Cardiac fibroblast (primary cell): Measurements from ENCODE around the gene CCDC77.

Source experiments
- DNase-seq, 2 donors: peaks; one replicate each; pipeline versions ENCODE4 v3.0.0 to v3.0.0-alpha.2; 2010; ENCODE audit warnings: low read depth in 2 of 2
- H3K4me3 ChIP-seq, 2 donors: replicated peaks in 1 of 2; 1 replicate in 1 of 2; 2 replicates in 1 of 2; pipeline ENCODE4 v1.5.1; 2011; ENCODE audit warnings: low read depth in 2 of 2, low read length in 2 of 2, mild to moderate bottlenecking in 2 of 2, moderate library complexity in 1 of 2
- TF ChIP-seq, protein P1 (sequence below): IDR thresholded peaks from one replicate; pipeline ENCODE4 v1.5.1; 2011; ENCODE audit warnings: low read depth, mild to moderate bottlenecking, low read length, inconsistent platforms

CCDC77 gene

DNA sequence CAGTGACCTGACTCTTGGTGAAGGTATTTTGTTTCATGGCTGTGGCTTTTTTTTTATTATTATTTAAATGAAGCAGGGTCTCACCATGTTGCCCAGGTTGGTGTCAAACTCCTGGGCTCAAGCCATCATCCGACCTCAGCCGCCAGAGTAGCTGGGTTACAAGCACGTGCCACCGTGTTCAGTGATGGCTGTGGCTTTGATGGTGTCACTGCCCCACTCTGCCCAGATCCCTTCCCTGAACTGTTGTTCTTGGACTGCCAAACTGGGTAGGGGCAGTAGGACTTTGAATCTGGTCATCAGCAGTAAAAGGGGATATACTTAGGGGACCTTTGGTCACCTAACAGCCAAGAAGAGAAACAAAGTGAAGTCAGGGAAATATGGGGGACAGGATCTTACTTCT lies 77.7 kb downstream of the CCDC77 start:
- DNase-seq: no peak

DNA sequence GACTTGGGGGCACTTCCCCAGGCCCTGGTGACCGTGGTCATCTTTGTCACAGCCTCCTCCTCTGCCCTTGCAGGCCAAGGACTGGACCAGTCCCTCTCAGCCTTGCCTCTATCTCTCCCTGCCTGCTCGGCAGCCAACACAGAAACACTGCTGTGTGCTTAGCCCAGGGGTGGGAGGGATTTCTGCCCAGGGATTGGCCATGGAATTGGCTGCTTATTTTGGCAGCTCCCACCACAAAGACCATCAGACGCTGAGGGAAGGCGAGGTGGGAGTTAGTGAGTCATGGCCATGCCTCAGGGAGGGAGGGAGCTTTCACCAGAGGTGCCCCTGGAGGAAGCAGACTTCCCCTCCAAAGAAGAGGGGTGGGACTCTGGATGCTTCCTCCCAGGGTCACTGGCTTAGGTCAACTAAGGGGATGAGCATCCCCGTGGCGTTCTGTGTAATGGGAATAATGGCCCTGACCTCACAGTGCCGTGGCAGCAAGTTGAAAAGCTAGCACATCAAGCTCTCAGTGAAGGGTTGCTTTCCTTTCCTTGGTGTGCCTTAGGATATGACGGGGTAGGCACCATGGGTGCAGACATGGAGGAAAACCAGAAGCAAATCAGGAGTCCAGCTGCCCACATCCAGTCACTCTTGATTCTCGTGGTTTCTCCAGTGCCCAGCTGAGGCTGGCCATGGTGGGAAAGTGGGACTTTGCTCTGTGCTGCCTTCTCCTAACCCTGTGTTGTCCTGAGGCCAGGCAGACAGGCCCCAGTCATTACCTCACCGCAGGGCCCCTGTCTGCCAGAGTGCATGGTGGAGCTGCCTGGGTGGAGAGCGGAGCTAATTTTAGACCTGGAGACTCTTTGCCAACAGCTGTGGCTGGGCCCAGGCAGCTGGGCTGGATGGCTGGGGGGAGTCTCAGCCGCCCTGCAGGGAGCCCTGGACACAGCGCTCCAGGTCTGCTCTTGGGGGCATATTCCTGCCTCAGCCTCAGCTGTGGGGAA lies 79.7 kb downstream of the CCDC77 start:
- TF ChIP-seq, protein P1, sequence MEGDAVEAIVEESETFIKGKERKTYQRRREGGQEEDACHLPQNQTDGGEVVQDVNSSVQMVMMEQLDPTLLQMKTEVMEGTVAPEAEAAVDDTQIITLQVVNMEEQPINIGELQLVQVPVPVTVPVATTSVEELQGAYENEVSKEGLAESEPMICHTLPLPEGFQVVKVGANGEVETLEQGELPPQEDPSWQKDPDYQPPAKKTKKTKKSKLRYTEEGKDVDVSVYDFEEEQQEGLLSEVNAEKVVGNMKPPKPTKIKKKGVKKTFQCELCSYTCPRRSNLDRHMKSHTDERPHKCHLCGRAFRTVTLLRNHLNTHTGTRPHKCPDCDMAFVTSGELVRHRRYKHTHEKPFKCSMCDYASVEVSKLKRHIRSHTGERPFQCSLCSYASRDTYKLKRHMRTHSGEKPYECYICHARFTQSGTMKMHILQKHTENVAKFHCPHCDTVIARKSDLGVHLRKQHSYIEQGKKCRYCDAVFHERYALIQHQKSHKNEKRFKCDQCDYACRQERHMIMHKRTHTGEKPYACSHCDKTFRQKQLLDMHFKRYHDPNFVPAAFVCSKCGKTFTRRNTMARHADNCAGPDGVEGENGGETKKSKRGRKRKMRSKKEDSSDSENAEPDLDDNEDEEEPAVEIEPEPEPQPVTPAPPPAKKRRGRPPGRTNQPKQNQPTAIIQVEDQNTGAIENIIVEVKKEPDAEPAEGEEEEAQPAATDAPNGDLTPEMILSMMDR: no peak
- no peak overlapping the region for H3K4me3 ChIP-seq
- peak; percentile 27 to 75 for DNase-seq

More for the DNA sequence above, 77.7 kb downstream of the CCDC77 start:
- TF ChIP-seq, protein P1: no peak
- no peak overlapping the region for H3K4me3 ChIP-seq

DNA sequence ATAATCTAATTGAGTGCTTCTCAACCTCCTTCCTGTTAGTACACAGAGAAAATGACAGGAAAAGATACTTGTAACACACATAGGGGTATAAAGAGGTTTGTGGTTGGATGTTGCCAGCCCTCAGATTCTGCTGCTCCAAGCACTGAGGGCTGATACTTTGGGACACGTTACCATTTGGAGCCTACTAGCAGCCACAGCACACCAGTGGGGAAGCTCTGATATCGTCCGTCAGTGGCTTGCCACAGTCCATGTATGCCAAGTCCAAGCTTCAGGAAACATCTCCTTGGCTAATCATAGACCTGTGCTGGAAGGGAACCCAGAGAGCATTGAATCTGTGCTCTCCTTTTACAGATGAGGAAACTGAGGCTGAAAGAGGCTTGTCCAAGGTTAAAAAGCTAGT lies 80.6 kb downstream of the CCDC77 start:
- H3K4me3 ChIP-seq: no peak overlapping the region
- TF ChIP-seq, protein P1: no peak
- no peak for DNase-seq

DNA sequence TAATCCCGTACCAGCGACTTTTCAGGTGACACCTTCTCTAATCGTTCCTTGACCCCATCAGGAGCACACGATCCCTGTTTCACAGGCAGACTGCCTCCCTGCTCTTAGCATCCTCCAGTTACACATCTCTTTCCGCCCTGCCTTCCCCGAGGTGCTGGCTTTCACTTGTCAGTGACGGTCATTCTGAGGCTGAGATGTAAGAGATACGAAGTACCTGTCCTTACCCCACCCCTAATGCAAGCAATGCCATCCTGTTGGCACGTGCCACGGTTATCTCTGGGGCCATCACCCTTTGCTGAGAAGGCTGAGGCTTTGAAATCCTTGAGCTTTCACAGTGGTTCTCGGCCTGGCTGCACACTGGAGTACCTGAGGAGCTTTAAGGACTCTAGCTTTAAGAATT lies 82.7 kb downstream of the CCDC77 start:
- H3K4me3 ChIP-seq: no peak overlapping the region
- TF ChIP-seq, protein P1: no peak
- no peak for DNase-seq

DNA sequence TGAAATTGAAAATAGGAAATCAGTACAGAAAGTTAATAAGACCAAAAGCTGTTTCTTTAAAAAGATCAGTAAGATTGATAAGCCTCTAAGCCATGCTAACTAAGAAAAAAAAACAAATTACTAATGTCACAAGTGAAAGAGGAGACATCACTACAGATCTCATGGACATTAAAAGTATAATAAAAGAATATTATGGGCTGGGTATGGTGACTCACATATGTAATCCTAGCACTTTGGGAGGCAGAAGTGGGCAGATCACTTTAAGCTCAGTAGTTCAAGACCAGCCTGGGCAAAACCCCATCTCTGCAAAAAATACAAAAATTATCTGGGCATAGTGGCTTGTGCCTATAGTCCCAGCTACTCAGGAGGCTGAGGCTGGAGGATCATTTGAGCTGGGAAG lies 88.8 kb downstream of the CCDC77 start:
- no peak overlapping the region for H3K4me3 ChIP-seq
- no peak for DNase-seq
- TF ChIP-seq, protein P1: no peak
